ENCODE measurements around the gene TPGS2.
"Not testable (repeated sequence)": the region's sequence is repeated elsewhere in the genome, so short reads cannot be mapped to it uniquely, and the experiment has no call there.

The TPGS2 gene

GRCh38 chr18:36821681-36822080 is 7.1 kb downstream of the TPGS2 start:
- DNase-seq, result no peak

GRCh38 chr18:36819621-36820020 is 9.2 kb downstream of the TPGS2 start:
- DNase-seq, result no peak

- no peak for DNase-seq
These were observed 10.2 kb downstream of the TPGS2 start for GRCh38 chr18:36818652-36819051.

GRCh38 chr18:36817039-36817438 is 11.8 kb downstream of the TPGS2 start:
- DNase-seq, result no peak

- not testable (repeated sequence) for DNase-seq
These were observed 12.7 kb downstream of the TPGS2 start for GRCh38 chr18:36816096-36816495.

- DNase-seq, result no peak
These were observed 13.8 kb downstream of the TPGS2 start for GRCh38 chr18:36814994-36815393.

- no peak for DNase-seq
These were observed 15.0 kb downstream of the TPGS2 start for GRCh38 chr18:36813824-36814223.

GRCh38 chr18:36813101-36813775 is 15.6 kb downstream of the TPGS2 start:
- DNase-seq, result no peak

GRCh38 chr18:36812678-36813077 is 16.1 kb downstream of the TPGS2 start:
- DNase-seq, result no peak

- DNase-seq, result no peak
These were observed 16.8 kb downstream of the TPGS2 start for GRCh38 chr18:36811955-36812354.

- DNase-seq, result no peak
These were observed 17.4 kb downstream of the TPGS2 start for GRCh38 chr18:36811430-36811829.

GRCh38 chr18:36809590-36810381 is 19.0 kb downstream of the TPGS2 start:
- no peak for DNase-seq

GRCh38 chr18:36808681-36809080 is 20.1 kb downstream of the TPGS2 start:
- no peak for DNase-seq

GRCh38 chr18:36805105-36805504 is 23.7 kb downstream of the TPGS2 start:
- no peak for DNase-seq

GRCh38 chr18:36798738-36799473 is 29.9 kb downstream of the TPGS2 start:
- no peak for DNase-seq

GRCh38 chr18:36792634-36793283 is 36.0 kb downstream of the TPGS2 start:
- no peak for DNase-seq

GRCh38 chr18:36786686-36787085 is 42.1 kb downstream of the TPGS2 start:
- no peak for DNase-seq

- DNase-seq, result no peak
These were observed 45.0 kb downstream of the TPGS2 start for GRCh38 chr18:36783792-36784191.

- no peak for DNase-seq
These were observed 46.1 kb downstream of the TPGS2 start for GRCh38 chr18:36782710-36783109.

- no peak for DNase-seq
These were observed 48.1 kb downstream of the TPGS2 start for GRCh38 chr18:36780748-36781147.

GRCh38 chr18:36777566-36777965 is 51.2 kb downstream of the TPGS2 start:
- DNase-seq, result no peak

GRCh38 chr18:36776650-36777049 is 52.2 kb downstream of the TPGS2 start:
- DNase-seq, result no peak

GRCh38 chr18:36775396-36775795 is 53.4 kb downstream of the TPGS2 start:
- no peak for DNase-seq

Data from activated naive CD4-positive, alpha-beta T cell (primary cell).